GM10266 (cell line): ENCODE results near the gene SNX32.

Source experiments
- DNase-seq: peaks from one replicate; pipeline ENCODE4 v3.0.0; 2012; ENCODE audit errors: extremely low spot score
- CTCF ChIP-seq: IDR thresholded peaks from 2 replicates; pipeline ENCODE4 v1.5.1; 2012; ENCODE audit warnings: mild to moderate bottlenecking, low read depth; ENCODE audit not compliant: control insufficient read depth, insufficient read depth; ENCODE audit errors: missing control alignments

SNX32 gene

DNA sequence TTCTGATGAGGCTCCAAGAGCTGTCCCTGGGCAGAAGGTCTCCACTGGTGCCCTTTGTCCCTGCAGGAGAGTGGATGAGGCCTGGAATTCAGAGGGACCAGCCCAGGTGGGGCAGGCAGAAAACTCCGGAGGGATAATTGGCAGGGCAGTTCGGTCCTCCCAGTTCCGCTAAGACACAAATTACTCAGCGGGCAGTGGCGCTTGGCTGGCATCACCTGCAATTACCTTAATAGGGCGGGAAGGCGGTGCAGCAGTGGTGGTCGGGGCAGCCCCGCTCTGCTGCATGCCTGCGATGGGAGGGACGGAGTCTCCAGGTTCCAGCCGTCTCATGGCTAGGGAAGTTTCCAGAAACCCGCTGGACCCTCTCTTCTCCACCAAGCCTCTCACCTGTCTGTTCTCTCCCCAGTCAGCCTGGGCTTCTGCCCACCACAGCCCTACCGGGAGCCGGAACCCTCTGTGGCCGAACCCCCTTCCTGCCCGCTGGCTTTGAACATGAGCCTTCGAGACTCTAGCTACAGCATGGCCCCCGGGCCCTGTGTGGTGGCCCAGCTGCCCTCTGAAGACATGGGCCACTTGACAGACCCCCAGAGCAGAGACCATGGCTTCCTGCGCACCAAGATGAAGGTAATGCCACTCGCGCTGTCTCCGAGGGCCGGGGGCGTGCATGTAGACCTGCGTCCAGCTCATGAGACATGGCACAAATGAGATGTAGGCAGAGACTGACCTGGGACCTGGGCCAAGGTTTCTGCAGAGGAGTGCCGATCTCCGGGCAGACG is 40.0 kb upstream of the SNX32 start:
- no peak for DNase-seq
- TF ChIP-seq CTCF = no peak

GRCh38 chr11:65794570-65795510 is 38.9 kb upstream of the SNX32 start:
- DNase-seq = no peak
- no peak for TF ChIP-seq CTCF

DNA sequence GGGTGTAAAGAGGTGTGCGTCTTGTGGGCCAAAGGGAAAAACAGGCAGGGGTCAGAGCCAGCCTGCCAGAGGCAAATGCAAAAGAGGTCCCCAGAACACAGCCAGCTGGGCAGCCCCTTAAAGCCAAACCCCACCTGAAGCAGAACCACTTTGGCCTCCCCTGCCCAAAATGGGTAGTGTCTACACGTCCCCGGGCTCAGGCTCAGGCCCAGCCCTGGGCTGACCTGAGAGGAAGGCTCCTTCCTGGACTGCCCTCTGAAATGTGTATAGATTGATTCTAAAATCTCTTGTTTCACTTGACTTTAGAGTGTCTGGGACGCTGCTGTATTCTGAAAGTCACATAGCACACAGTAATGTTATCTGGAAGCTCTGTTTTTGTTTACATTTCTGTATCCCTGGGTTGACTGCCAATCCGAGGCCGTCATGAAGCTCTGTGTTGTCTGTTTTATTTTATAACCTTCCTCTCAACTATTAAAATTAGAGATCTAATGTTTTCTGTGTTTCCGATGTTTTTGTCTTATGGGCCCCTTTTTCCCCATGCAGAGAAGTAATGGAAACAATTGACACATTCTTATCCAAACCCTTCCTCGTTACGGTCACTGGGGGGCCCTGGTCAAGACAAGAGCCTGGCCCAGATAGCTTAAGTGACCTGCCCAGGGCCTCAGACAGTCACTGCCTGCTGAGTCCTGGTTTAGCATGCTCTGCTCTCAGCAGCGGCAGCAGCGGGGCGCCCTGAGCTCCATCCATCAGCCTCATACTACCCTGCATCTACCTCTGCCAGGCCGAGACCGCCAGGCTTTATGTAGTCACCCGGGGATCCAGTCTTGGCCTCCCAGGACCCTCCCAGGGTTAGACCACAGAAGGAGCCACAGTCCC is 36.8 kb upstream of the SNX32 start:
- no peak for TF ChIP-seq CTCF
- DNase-seq = no peak

GRCh38 chr11:65797711-65798110 is 36.1 kb upstream of the SNX32 start:
- DNase-seq = no peak
- no peak for TF ChIP-seq CTCF

GRCh38 chr11:65798882-65799281 is 34.9 kb upstream of the SNX32 start:
- TF ChIP-seq CTCF = no peak
- DNase-seq = no peak

- no peak for DNase-seq
- TF ChIP-seq CTCF = no peak
Observed at GRCh38 chr11:65801153-65801987, 32.4 kb upstream of the SNX32 start.
